Mesothelial cell of epicardium (in vitro differentiated cells): ENCODE results near the gene GALNTL6. TPM values are rescaled to one million over a fixed set of nuclear protein-coding genes. Genes with fewer than 3 reads are reported as not detected.
"Not testable (repeated sequence)": the region's sequence is repeated elsewhere in the genome, so short reads cannot be mapped to it uniquely, and the experiment has no call there.

Experiments used
- DNase-seq, 2 experiments: peaks; one replicate each; pipeline ENCODE4 v3.0.0; 2021; ENCODE audit warnings: low spot score in 2 of 2; ENCODE audit not compliant: unreplicated experiment in 2 of 2
- H3K27ac Mint-ChIP-seq: 2 replicates; pipeline ENCODE4 v1.8.0; 2021; ENCODE audit warnings: mixed read lengths
- H3K27me3 Mint-ChIP-seq: 2 replicates; pipeline ENCODE4 v1.8.0; 2021; ENCODE audit warnings: low read depth, mixed read lengths
- H3K36me3 Mint-ChIP-seq: 2 replicates; pipeline ENCODE4 v1.8.0; 2021; ENCODE audit warnings: mixed read lengths
- H3K4me1 Mint-ChIP-seq: 2 replicates; pipeline ENCODE4 v1.8.0; 2021; ENCODE audit warnings: mixed read lengths
- H3K4me3 Mint-ChIP-seq: 2 replicates; pipeline ENCODE4 v1.8.0; 2021; ENCODE audit warnings: mild to moderate bottlenecking, moderate library complexity, mixed read lengths
- H3K9me3 Mint-ChIP-seq: 2 replicates; pipeline ENCODE4 v1.8.0; 2021; ENCODE audit warnings: mixed read lengths
- CTCF ChIP-seq: fragments of 200-600 bp; sonication (generic); IDR thresholded peaks from one replicate; pipeline ENCODE4 v1.5.0; 2021; ENCODE audit warnings: antibody characterized with exemption; ENCODE audit not compliant: unreplicated experiment
- total RNA-seq: library from RNA; stranded (reverse); gene quantifications from 3 replicates; pipeline ENCODE4 v1.2.1, GENCODE V29; 2021

GALNTL6 gene
- total RNA-seq, 1 donor from 2014 or later, result 1.3 TPM

GRCh38 chr4:172794307-172794703, 981.1 kb downstream of the GALNTL6 start:
- DNase-seq, result no peak
- peaks cover 20% of the 10 kb centered on the region for H3K4me1 Mint-ChIP-seq
- H3K27ac Mint-ChIP-seq, result no peak overlapping the region
- no peaks in the 10 kb centered on the region for H3K9me3 Mint-ChIP-seq
- H3K4me3 Mint-ChIP-seq, result no peak overlapping the region
- TF ChIP-seq CTCF, result no peak
- H3K27me3 Mint-ChIP-seq, result peaks cover 5% of the 10 kb centered on the region
- H3K36me3 Mint-ChIP-seq, result no peaks in the 10 kb centered on the region

- H3K36me3 Mint-ChIP-seq, result not testable (repeated sequence)
- peaks cover 17% of the 10 kb centered on the region for H3K4me1 Mint-ChIP-seq
Measured at GRCh38 chr4:172797281-172797680, 984.1 kb downstream of the GALNTL6 start.

GRCh38 chr4:172802032-172802431, 988.8 kb downstream of the GALNTL6 start:
- Mint-ChIP-seq H3K27me3 (peaks cover 4% of the 10 kb centered on the region), H3K4me3 (no peak overlapping the region), H3K27ac (no peak overlapping the region), H3K36me3 (no peaks in the 10 kb centered on the region), H3K4me1 (peaks cover 3% of the 10 kb centered on the region), H3K9me3 (no peaks in the 10 kb centered on the region)
- DNase-seq, result no peak
- no peak for TF ChIP-seq CTCF

More at GRCh38 chr4:172797281-172797680, 984.1 kb downstream of the GALNTL6 start:
- not testable (repeated sequence) for H3K9me3 Mint-ChIP-seq, DNase-seq, H3K4me3 Mint-ChIP-seq, H3K27ac Mint-ChIP-seq, H3K27me3 Mint-ChIP-seq

- no peak for TF ChIP-seq CTCF
- no peak for DNase-seq
- peaks cover 15% of the 10 kb centered on the region for H3K27me3 Mint-ChIP-seq
- no peak overlapping the region for H3K27ac Mint-ChIP-seq
- H3K4me1 Mint-ChIP-seq, result no peaks in the 10 kb centered on the region
- no peaks in the 10 kb centered on the region for H3K9me3 Mint-ChIP-seq
- no peaks in the 10 kb centered on the region for H3K36me3 Mint-ChIP-seq
- H3K4me3 Mint-ChIP-seq, result no peak overlapping the region
Measured at GRCh38 chr4:172806841-172807240, 993.6 kb downstream of the GALNTL6 start.

DNA sequence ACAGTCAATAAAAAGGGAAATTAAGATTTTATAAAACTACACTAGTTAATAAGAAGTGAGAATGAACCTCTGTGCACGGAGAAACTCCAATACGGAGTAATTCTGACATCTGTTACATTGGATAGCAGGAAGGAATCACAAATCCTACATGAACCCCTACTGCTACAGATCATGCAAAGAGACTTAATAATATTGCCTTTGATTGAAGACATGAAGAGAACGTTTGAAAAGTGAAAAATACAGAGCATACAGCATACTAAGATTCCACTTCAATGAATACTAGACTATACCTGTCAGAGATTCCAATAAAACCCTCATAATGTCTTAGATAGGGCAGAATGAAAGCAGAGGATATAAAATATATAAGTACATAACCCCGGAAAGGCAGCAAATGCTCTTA, 995.0 kb downstream of the GALNTL6 start:
- peaks cover 15% of the 10 kb centered on the region for H3K27me3 Mint-ChIP-seq
- TF ChIP-seq CTCF, result no peak
- no peaks in the 10 kb centered on the region for H3K36me3 Mint-ChIP-seq
- H3K4me1 Mint-ChIP-seq, result no peaks in the 10 kb centered on the region
- no peak overlapping the region for H3K4me3 Mint-ChIP-seq
- H3K27ac Mint-ChIP-seq, result no peak overlapping the region
- no peak for DNase-seq
- H3K9me3 Mint-ChIP-seq, result no peaks in the 10 kb centered on the region

- no peaks in the 10 kb centered on the region for H3K9me3 Mint-ChIP-seq
Measured at GRCh38 chr4:172809319-172809718, 996.1 kb downstream of the GALNTL6 start.

More at GRCh38 chr4:172809319-172809718, 996.1 kb downstream of the GALNTL6 start:
- peaks cover 15% of the 10 kb centered on the region for H3K27me3 Mint-ChIP-seq
- no peaks in the 10 kb centered on the region for H3K4me1 Mint-ChIP-seq
- DNase-seq, result no peak
- no peak overlapping the region for H3K27ac Mint-ChIP-seq
- TF ChIP-seq CTCF, result no peak
- H3K4me3 Mint-ChIP-seq, result no peak overlapping the region
- no peaks in the 10 kb centered on the region for H3K36me3 Mint-ChIP-seq
